Measurements from ENCODE around the gene ENKD1. TPM values are rescaled to one million over a fixed set of nuclear protein-coding genes. Genes with fewer than 3 reads are reported as not detected.

The ENKD1 gene
- total RNA-seq, 2 donors from 2014 or later: 9.2 to 12.3 TPM

- Histone ChIP-seq H3K36me3 (no peaks in the 10 kb centered on the region), H3K4me1 (peaks cover 0 to 36% of the 10 kb centered on the region in 2 donors)
- DNase-seq (ENCODE audit: low spot score): peak; percentile 94
These were observed 1.4 kb upstream of the ENKD1 start for GRCh38 chr16:67667817-67668494.

GRCh38 chr16:67667453-67667816, 885 bp upstream of the ENKD1 start:
- Histone ChIP-seq H3K4me1 (peaks cover 0 to 31% of the 10 kb centered on the region in 2 donors), H3K27ac (peak overlapping the region; percentile 95), H3K4me3 (peak overlapping the region; percentile 86 to 94), H3K27me3 (no peaks in the 10 kb centered on the region), H3K36me3 (no peaks in the 10 kb centered on the region), H3K9me3 (no peaks in the 10 kb centered on the region)
- no peak for DNase-seq (ENCODE audit: low spot score)
- TF ChIP-seq CTCF (IDR thresholded peaks at IDR 0.05): no peak

More at GRCh38 chr16:67667817-67668494, 1.4 kb upstream of the ENKD1 start:
- peak overlapping the region; percentile 95 for H3K27ac ChIP-seq
- peak; percentile 72 to 90 for TF ChIP-seq CTCF (IDR thresholded peaks at IDR 0.05)
- H3K27me3 ChIP-seq: no peaks in the 10 kb centered on the region
- no peaks in the 10 kb centered on the region for H3K9me3 ChIP-seq
- peak overlapping the region; percentile 86 to 94 for H3K4me3 ChIP-seq

- no peaks in the 10 kb centered on the region for H3K36me3 ChIP-seq
- H3K27me3 ChIP-seq: no peaks in the 10 kb centered on the region
- DNase-seq (ENCODE audit: low spot score): no peak
- TF ChIP-seq CTCF (IDR thresholded peaks at IDR 0.05): no peak
- H3K4me3 ChIP-seq: peak overlapping the region; percentile 86 to 94
- H3K4me1 ChIP-seq: peaks cover 0 to 32% of the 10 kb centered on the region in 2 donors
- H3K9me3 ChIP-seq: no peaks in the 10 kb centered on the region
- H3K27ac ChIP-seq: peak overlapping the region; percentile 95
These were observed 458 bp downstream of the ENKD1 start for GRCh38 chr16:67666032-67666551.

- Histone ChIP-seq H3K9me3 (no peaks in the 10 kb centered on the region), H3K27ac (no peak overlapping the region), H3K27me3 (no peaks in the 10 kb centered on the region), H3K36me3 (no peaks in the 10 kb centered on the region), H3K4me1 (peaks cover 0 to 35% of the 10 kb centered on the region in 2 donors), H3K4me3 (peak overlapping the region; percentile 86 to 94)
- TF ChIP-seq CTCF (IDR thresholded peaks at IDR 0.05): no peak
- no peak for DNase-seq (ENCODE audit: low spot score)
These were observed 952 bp downstream of the ENKD1 start for GRCh38 chr16:67665598-67665997.

- no peak for TF ChIP-seq CTCF (IDR thresholded peaks at IDR 0.05)
- H3K4me1 ChIP-seq: peaks cover 0 to 35% of the 10 kb centered on the region in 2 donors
- no peak overlapping the region for H3K27ac ChIP-seq
- no peaks in the 10 kb centered on the region for H3K27me3 ChIP-seq
- H3K36me3 ChIP-seq: no peaks in the 10 kb centered on the region
- H3K9me3 ChIP-seq: no peaks in the 10 kb centered on the region
- H3K4me3 ChIP-seq: no peak overlapping the region
- no peak for DNase-seq (ENCODE audit: low spot score)
These were observed 1.7 kb downstream of the ENKD1 start for GRCh38 chr16:67664871-67665270.
